Measurements from ENCODE around the gene RNF126.
"Not testable (repeated sequence)": the region's sequence is repeated elsewhere in the genome, so short reads cannot be mapped to it uniquely, and the experiment has no call there.

RNF126 gene

DNA sequence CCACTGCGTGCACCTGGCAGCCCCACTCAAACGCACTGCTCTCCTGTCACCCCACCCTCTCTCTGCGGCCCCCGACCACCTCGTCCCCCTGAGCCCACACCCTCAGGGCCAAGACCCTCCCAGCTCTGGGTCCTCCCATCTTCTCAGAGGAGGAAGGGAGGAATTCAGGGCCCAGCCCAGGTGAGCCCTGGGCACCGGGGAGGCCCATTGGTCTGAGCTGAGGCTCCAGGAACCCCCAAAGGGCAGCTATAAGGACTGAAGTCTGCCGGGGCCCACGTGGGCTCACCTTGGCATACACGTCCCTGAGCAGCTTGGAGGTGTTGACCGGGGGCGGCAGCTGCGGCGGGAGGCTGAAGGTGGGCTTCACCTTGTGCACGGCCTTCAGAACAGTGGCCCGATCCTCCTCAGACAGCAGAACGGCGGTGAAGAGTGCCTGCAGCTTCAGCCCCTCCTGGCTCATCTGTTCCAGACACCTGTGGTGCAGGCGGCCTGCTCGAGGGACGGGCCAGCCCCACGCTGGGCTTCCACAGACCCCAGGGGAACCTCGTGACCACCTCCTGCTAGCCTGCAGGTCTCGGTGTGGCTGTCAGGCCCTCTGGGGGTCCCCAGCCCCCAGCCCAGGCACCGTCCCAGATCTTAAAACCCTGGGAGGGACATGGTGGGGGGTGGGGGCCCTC, 38.4 kb downstream of the RNF126 start:
- FAIRE-seq = no peak

DNA sequence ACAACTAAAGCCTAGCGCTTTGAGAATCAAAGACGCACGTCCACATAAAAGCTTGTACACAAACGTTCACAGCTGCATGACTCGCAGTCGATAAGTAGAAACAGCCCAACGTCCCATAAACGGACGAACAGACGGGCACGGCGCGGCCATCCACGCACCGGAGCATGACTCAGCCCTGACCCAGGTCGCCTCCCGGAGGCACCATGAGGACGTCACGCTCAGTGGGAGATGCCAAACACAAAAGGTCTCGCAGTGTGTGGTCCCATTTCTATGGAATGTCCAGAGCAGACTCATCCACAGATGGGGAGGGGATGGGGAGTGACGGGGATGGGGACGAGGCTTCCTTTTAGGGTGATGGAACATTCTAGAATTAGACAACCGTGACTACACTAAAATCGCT, 39.0 kb downstream of the RNF126 start:
- FAIRE-seq = no peak

DNA sequence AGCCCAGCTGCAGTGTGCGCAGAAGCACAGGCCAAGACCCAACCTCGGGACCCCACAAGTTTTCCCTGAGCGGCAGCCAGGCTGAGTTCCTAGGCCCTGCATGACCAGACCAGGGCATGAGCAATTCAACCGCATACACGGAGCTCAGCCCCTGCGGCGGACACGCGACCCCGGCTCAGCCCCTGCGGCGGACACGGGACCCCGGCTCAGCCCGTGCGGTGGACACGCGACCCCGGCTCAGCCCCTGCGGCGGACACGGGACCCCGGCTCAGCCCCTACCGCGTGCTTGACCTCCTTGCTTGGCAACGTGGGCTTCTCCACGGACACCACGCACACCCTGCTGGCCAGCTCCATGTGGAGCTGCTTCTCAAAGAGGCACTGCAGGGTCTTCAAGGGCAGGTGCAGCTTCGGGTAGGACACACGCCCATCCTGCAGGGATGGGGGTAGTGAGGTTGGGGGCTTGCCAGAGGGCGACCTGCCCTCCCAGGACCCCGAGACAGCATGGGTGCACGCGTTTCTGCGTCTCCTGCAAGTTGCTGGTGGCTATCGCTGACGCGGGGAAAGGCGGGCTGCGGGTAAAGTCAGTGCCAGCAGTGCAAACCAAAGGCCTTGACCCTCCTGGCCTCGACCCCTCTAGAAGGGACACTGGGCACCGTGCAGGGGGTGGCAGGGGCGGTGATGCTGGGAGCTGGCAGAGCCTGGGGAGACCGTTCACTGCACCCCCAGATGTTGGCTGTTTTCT, 39.7 kb downstream of the RNF126 start:
- FAIRE-seq = no peak

DNA sequence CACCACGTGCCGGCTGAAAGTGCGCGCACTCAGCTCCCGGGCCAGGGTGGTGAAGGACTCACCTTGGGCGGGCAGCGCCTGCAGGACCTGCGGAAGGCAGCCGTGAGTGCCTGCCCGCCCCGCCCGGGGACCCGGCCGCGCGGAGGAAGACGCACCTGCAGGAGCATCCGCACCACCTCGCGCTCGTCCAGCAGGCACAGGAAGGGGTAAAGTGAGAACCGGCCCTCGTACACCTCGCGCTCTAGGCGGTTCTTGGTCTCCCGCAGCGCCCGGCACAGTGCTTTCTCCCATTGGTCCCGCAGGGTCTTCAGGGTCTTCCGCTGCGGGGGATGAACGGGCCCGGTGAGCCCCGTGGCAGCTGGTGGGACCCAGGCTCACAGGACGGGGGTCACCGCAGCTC, 40.3 kb downstream of the RNF126 start:
- no peak for FAIRE-seq

DNA sequence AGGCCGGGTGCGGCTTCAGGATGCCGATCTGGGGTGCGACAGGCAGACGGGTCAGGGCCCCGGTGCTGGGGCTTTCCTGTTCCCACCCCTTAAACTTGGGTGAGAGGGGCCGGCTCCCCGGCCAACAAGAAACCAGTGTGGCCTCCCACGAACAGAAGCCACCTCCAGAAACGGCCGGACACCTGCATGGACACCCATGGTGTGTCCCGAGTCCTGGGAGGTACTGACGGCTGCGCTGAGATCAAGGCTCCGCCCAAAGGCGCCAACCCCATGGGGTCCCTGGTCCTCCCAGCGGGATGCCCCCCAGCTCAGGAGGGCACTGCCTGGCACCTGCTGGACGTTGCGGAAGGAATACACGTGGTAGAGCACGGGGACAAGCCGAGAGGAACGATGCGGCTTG, 41.2 kb downstream of the RNF126 start:
- FAIRE-seq = no peak

DNA sequence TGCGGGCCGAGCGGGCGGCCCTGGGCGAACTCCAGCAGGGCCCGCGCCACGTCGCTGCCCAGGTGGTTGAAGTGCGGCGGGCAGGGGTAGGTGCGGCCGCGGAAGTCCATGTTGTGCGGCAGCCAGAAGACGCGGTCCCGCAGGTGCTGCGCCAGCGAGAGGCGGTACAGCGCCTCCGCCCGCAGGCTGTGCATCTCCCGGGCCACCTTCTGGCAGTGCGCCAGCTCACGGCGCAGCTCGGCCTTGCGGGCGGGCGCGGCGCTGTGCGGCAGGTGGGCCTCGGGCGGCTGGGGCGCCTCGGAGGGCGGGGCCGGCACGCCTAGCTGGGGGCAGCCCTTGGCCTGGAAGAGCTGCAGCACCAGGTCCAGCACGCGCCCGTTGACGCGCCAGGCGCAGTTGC, 41.8 kb downstream of the RNF126 start:
- FAIRE-seq = not testable (repeated sequence)

DNA sequence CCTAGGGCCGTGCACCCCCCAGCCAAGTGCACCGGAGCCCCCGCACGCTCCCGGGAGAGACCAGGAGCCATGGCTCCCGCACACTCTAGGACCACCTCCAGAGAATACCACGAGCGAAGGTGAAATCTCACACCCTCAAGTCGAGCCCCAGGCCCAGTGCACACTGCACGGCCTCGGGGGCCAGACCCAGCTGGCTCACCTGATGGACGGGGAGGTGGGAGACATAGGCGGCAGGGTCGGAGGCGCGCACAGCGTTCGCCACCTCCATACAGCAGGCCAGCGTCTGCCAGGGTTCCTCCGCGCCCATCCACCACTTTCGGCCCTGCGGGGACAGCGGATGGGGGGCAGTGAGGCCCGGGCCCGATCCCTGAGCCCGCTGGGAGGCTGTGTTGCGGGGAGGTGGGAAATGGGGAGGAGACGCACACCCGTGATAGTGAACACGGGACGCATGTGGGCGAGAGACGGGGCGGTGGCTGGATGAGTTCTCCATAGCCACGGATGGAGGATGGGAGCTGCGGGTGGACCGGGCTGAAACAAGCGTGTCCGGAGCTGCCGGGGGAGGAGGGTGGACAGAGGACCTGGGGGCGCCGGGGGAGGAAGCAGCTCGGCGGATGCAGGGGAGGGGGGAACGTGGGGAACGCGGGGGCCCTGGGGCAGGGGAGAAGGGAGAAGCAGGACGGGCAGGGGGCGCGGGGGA, 42.7 kb downstream of the RNF126 start:
- no peak for FAIRE-seq

DNA sequence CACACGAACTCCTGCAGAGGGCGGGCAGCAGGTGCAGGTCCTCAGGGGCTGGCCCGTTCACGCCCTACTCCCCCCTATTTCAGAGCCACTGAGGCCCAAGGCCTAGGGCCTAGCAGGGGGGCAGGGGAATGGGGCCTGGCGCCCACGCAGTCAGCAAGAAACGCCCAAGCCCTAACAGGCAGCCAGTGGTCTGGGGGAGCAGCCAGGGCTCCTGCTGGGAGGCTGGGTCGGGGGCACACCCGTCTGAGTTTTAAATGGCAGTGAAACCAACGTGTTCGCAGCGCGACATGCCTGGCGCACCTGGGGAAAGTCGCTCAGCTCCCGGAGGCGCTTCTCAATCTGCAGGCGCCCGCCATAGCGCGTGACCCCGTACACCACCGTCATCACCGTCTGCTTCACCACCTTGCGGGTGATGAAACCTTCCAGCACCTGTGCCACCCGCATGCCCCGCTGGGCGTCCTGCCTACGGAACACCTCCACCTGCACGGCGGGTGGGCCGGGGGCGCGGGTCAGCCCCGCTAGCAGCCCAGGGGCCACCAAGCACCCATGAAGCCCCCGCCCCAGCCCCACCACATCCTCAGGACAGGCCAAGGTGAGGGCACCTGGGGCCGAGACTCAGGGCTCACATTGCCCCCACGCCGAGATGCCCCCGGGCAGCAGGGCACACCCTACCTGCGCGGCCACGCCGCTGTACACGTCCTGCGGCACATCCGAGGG, 43.6 kb downstream of the RNF126 start:
- no peak for FAIRE-seq

DNA sequence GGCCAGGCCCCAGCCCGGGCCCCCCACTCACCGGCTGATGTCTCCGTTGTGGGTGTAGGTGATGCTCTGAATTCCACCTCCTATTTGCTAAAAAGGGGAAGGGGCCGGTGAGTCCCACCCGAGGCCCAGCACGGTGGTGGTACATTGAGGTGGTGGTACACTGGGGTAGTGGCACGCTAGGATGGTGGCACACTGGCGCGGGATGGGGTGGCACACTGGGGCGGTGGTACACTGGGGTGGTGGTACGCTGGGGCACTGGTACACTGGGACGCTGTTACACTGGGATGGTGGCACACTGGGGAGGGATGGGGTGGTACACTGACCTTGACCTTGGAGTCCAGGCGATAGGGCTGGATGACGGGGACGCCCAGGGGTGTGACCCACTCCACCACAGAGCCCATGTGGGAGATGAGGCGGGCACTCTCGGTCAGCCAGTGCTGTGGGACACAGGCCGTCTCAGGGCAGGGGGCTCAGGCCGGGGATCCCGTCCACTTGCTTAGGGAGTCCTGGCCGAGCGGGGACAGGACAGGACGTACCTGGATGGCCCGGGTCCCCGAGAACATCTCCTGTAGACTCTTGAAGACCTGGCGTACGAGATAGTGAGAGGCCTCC, 44.2 kb downstream of the RNF126 start:
- no peak for FAIRE-seq

DNA sequence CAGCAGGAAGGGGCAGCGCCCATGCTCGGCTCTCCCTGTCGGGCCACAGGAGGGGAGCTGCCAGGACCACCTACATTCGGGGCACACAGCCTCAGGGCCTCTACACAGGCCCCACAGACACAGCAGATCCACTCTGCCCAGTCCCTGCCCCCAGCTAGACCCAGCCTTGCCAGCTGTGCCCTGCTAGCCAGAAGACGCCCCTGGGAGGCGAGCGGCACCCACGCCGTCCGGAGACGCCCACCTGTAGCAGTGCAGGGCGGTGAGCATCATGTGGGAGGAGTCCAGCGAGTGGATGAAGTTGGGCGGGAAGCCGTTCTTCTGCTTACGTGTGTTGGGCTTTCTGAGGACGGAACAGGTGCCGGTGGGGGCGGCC, 44.8 kb downstream of the RNF126 start:
- FAIRE-seq = no peak

DNA sequence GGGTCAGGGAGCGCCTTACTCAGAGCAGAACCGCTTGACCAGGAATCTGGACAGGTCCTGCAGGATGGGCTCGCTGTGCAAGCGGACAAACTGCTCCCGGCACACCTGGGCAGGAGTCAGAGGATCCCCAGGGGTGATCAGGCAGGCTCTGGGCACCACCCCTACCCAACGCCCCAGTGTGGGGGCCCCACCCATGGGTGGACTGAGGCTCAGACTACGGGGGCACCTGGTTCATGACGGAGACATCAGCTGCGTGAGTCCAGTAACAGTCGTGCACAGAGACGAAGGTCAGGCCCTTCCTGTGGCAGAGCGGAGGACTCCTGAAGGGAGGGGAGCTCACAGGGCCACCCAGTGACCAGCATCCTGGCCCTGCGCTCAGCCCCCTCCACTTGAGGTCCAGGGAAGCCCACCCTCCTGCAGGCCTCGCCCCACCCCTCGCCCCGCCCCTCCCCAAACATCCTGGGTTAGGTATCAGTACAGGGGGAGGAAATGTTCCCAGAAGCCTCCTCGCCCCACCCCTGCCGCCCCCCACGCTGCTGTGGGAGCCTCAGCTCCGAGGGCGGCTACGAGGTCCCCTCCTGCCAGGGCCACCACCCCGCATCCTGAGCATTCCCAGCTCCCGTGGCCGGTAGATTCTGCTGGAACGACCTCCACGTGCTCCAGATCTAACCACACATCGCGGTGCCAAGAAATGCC, 45.3 kb downstream of the RNF126 start:
- no peak for FAIRE-seq

DNA sequence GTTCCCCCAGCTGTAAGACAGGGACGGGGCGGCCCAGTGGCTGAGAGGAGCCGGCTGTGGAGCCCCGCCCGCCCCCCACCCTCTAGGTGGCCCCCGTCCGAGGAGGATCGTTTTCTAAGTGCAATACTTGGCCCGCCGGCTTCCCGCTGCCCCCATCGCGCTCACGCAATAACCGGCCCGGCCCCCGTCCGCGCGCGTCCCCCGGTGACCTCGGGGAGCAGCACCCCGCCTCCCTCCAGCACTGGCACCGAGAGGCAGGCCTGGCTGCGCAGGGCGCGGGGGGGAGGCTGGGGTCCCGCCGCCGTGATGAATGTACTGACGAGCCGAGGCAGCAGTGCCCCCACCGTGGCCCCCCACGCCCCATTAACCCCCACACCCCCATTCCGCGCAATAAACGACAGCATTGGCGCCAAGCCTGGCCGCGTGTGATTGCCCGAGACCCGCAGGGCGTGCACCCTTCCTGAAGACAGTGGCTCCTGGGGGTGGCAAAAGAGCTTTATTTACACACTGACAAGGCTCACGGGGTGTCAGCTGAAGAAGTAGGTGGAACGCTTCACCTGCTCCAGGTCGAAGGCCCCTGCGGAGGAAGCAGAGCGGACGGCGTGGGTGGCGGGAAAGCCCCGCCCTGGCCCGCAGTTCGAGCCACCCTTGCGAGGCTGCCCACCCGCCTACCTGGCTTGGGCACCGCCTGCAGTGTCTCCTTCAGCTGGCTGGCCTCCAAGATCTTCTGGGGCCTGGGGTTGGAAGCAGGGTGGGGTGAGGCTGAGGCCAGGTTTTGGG, 46.1 kb downstream of the RNF126 start:
- no peak for FAIRE-seq

DNA sequence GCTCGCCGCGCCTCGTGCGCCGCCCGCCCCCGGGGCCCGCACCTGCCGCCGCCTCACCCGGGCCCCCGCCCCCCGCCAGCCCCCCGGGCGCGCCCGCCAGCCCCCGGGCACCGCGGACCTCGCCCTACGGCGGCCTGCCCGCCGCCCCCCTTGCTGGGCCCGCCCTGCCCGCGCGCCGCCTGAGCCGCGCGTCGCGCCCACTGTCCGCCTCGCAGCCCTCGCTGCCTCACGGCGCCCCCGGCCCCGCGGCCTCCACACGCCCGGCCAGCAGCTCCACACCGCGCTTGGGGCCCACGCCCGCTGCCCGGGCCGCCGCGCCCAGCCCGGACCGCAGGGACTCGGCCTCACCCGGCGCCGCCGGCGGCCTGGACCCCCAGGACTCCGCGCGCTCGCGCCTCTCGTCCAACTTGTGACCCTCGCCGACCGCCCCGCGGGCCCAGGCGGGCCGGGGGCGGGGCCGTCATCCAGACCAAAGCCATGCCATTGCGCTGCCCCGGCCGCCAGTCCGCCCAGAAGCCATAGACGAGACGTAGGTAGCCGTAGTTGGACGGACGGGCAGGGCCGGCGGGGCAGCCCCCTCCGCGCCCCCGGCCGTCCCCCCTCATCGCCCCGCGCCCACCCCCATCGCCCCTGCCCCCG, 46.8 kb downstream of the RNF126 start:
- no peak for FAIRE-seq

DNA sequence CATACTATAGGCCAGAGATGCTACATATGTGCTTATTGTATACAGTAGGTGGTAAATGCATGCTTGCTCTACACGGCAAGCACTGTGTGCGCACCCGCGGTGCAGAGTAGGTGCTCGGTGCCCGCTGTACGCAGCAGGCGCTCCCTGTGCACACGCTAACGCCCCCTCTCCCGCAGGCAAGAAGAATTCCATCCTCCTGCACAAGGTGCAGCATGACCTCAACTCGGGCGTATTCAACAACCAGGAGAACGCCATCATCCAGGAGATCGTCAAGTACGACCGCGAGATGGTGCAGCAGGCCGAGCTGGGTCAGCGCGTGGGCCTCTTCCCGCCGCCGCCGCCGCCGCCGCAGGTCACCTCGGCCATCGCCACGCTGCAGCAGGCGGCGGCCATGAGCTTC, 47.4 kb downstream of the RNF126 start:
- no peak for FAIRE-seq

DNA sequence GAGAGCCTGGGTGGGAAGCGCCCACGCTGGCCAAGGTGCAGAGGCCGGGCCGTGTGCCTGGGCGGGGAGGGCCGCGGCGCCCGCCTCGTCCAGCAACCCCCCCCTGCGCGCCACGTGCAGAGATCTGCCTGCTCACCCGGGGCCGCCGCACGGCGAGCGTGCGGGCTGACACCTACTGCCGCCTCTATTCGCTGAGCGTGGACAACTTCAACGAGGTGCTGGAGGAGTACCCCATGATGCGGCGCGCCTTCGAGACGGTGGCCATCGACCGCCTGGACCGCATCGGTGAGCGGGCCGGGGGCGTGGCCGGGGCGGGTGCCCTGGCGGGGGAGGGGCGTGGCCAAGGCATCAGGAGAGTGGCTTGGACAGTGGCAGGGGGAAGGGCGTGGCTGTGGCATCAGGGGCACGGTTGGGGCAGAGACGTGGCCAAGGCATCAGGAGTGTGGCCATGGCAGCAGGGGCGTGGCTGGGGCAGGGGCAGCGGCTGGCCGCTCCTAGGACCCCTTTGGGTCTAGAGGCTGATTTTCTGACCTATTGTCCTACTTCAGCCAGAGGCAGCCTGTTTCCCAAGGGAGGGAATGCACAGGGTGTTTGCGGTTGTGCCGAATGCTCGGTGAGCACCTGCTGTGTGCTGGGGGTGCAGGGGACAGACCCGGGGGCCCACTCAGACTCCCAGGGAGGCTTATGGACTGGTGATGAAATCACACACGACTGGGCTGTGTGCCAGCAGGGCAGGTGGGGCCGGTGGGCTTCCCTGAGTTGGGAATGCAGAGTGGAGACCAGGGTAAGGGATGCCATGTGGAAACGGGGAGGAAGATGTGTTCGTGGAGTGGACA, 49.1 kb downstream of the RNF126 start:
- no peak for FAIRE-seq

DNA sequence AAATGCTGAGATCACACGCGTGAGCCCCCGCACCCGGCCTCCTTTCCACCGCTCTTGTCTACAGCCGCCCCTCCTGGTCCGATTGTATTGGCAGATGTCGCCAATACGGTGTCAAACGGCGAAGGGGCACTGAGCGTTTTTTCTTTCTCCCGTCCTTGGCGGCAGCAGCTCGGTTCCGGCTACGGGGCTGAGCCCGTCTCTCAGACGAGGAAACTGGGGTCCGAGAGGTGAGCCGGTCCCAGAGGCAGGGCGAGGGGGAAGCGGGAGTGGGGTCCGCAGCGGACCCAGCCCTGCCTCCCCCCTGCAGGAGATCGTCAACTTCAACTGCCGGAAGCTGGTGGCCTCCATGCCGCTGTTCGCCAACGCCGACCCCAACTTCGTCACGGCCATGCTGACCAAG, 50.1 kb downstream of the RNF126 start:
- FAIRE-seq = no peak

DNA sequence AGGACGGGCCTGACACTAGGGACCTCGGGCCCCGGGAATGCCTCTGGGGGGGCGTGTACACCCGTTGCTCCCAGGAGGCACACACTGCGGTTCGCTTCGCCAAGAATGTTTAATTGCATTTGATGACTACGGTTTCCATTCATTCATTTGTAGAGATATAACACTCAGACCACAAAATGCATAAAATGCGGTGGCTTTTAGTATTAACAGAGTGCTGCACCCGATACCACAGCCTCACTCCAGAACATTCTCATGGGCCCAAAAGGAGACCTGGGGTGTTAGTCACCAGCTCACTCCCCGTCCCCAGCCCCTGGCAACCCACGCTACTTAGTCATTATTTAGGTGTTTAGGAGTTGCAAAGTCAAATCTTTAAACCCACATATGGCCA, 51.5 kb downstream of the RNF126 start:
- FAIRE-seq = no peak

DNA sequence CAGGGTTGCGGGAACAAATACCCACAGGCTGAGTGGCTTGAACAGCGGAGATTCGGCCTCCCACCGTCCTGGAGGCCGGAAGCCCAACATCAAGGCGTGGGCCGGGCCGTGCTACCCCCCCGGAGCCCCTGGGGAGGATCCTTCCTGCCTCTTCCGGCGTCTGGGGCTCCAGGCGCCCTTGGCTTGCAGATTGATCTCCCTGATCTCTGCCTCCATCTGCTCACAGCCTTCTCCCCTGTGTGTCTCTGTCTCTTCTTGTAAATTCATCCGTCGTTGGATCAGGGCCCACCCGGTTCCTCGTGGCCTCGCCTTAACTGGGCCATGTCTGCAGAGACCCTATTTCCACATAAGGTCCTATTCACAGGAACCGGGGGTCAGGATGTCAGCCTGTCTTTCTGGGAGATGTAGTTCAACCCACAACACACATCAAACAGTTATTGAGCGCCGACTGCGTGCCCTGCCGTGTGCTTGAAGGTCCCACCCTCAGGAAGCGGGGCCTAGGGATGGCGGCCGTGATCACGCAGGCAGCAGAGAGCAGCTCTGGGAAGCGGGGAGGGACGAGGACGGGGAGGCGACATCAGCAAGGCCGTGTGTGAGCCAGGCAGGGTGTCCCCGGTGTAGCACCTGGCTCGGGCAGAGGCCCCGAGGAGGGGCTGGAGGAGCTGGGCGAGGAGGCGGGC, 52.1 kb downstream of the RNF126 start:
- no peak for FAIRE-seq

DNA sequence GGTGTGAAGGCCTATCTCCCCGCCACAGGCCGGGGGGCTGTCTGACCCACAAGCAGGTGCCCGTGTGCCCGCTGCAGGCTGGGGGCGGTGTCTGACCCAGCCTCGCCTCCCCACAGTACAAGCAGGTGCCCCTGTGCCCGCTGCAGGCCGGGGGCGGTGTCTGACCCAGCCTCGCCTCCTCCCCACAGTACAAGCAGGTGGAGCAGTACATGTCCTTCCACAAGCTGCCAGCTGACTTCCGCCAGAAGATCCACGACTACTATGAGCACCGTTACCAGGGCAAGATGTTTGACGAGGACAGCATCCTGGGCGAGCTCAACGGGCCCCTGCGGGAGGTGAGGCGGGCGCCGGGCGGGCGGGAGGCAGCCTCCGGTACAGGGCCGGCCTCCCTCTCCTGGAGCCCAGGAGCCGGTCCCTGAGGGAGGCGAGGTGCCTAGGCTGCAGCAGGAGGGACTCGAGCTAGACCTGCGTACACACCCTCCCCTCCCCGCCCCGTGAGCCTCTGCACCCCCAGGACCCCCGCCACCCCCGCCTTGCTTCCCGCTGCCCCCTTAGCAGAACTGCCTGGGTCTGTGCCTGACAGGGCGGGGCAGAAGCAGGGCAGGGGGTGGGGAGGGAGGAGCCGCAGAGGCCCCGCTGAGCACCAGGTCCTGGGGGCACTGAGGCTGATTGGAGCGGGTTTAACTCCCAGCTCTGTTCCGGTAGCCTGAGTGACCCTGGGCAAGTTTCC, 52.8 kb downstream of the RNF126 start:
- no peak for FAIRE-seq

Measured in A204.1 (cell line).